MM.1S (cell line): ENCODE measurements around the gene PDYN.

Experiments used
- DNase-seq: peaks from one replicate; pipeline ENCODE4 v3.0.0-alpha.2; 2015
- H2AFZ ChIP-seq: fragments of 300-600 bp; sonication (generic); 2 replicates; pipeline ENCODE4 v1.6.0; 2016; ENCODE audit warnings: antibody characterized with exemption, low read length
- H3F3A ChIP-seq: fragments of 300-600 bp; sonication (generic); 2 replicates; pipeline ENCODE4 v1.6.1; 2016; ENCODE audit warnings: mild to moderate bottlenecking, antibody characterized with exemption, low read length, moderate library complexity, mixed read lengths; ENCODE audit not compliant: insufficient read depth
- H3K27ac ChIP-seq: fragments of 300-600 bp; sonication (generic); 2 replicates; pipeline ENCODE4 v1.5.1; 2016; ENCODE audit warnings: mild to moderate bottlenecking, low read length
- H3K27me3 ChIP-seq: fragments of 300-600 bp; sonication (generic); replicated peaks from 2 replicates; pipeline ENCODE4 v1.6.0; 2016; ENCODE audit warnings: low read length; ENCODE audit not compliant: insufficient read depth
- H3K36me3 ChIP-seq: fragments of 300-600 bp; sonication (generic); replicated peaks from 2 replicates; pipeline ENCODE4 v1.6.1; 2016; ENCODE audit warnings: mild to moderate bottlenecking, low read length, mixed read lengths; ENCODE audit not compliant: insufficient read depth
- H3K4me1 ChIP-seq: fragments of 300-600 bp; sonication (generic); 2 replicates; pipeline ENCODE4 v1.6.1; 2016; ENCODE audit warnings: low read length, mixed read lengths
- H3K4me2 ChIP-seq: fragments of 300-600 bp; sonication (generic); 2 replicates; pipeline ENCODE4 v1.6.0; 2016; ENCODE audit warnings: low read depth, low read length
- H3K4me3 ChIP-seq: fragments of 300-600 bp; sonication (generic); 2 replicates; pipeline ENCODE4 v1.5.1; 2016; ENCODE audit warnings: low read length, mixed read lengths
- H3K79me2 ChIP-seq: fragments of 300-600 bp; sonication (generic); 2 replicates; pipeline ENCODE4 v1.6.1; 2016; ENCODE audit warnings: mixed run types, low read length, mixed read lengths
- H3K9ac ChIP-seq: fragments of 300-600 bp; sonication (generic); 2 replicates; pipeline ENCODE4 v1.6.1; 2016; ENCODE audit warnings: low read length, mixed read lengths
- H3K9me2 ChIP-seq: fragments of 300-600 bp; sonication (generic); replicated peaks from 2 replicates; pipeline ENCODE4 v1.6.1; 2016; ENCODE audit warnings: mild to moderate bottlenecking, low read length, mixed read lengths; ENCODE audit not compliant: insufficient read depth
- H3K9me3 ChIP-seq: fragments of 300-600 bp; sonication (generic); replicated peaks from 2 replicates; pipeline ENCODE4 v1.6.1; 2016; ENCODE audit warnings: mild to moderate bottlenecking, low read length, mixed read lengths; ENCODE audit not compliant: insufficient read depth
- H4K20me1 ChIP-seq: fragments of 300-600 bp; sonication (generic); 2 replicates; pipeline ENCODE4 v1.6.1; 2016; ENCODE audit warnings: mild to moderate bottlenecking, low read length, moderate library complexity, mixed read lengths; ENCODE audit not compliant: insufficient read depth
- CTCF ChIP-seq: fragments of 300-600 bp; sonication (generic); IDR thresholded peaks from 2 replicates; pipeline ENCODE4 v1.5.1; 2016; ENCODE audit warnings: antibody characterized with exemption, low read length, mixed read lengths
- EZH2 ChIP-seq: fragments of 300-600 bp; sonication (generic); optimal IDR thresholded peaks from 2 replicates; pipeline ENCODE3; 2017; ENCODE audit warnings: low read depth, mild to moderate bottlenecking, antibody characterized with exemption, low read length, mixed read lengths
- EZH2phosphoT487 ChIP-seq: fragments of 300-600 bp; sonication (generic); IDR thresholded peaks from 2 replicates; pipeline ENCODE4 v1.6.1; 2018; ENCODE audit warnings: antibody characterized with exemption, low read length

Gene PDYN

GRCh38 chr20:1929460-1929859 lies 64.4 kb downstream of the PDYN start:
- no peaks in the 10 kb centered on the region for H3F3A ChIP-seq
- no peaks in the 10 kb centered on the region for H3K27me3 ChIP-seq
- H3K9me2 ChIP-seq = no peaks in the 10 kb centered on the region
- H3K4me1 ChIP-seq = no peaks in the 10 kb centered on the region
- H4K20me1 ChIP-seq = no peaks in the 10 kb centered on the region
- no peaks in the 10 kb centered on the region for H3K36me3 ChIP-seq
- H3K4me2 ChIP-seq = no peak overlapping the region
- DNase-seq = no peak
- no peak overlapping the region for H3K9ac ChIP-seq
- H3K79me2 ChIP-seq = no peaks in the 10 kb centered on the region
- H2AFZ ChIP-seq = no peak overlapping the region
- H3K4me3 ChIP-seq = no peak overlapping the region
- H3K9me3 ChIP-seq = no peaks in the 10 kb centered on the region
- H3K27ac ChIP-seq = no peak overlapping the region
- TF ChIP-seq CTCF (no peak), EZH2phosphoT487 (no peak), EZH2 (no peak)

- Histone ChIP-seq H3K4me3 (no peak overlapping the region), H3K9ac (no peak overlapping the region), H3K36me3 (no peaks in the 10 kb centered on the region), H3F3A (no peaks in the 10 kb centered on the region), H2AFZ (no peak overlapping the region), H4K20me1 (no peaks in the 10 kb centered on the region), H3K9me3 (no peaks in the 10 kb centered on the region), H3K4me2 (no peak overlapping the region), H3K27ac (no peak overlapping the region), H3K4me1 (no peaks in the 10 kb centered on the region), H3K9me2 (no peaks in the 10 kb centered on the region), H3K27me3 (no peaks in the 10 kb centered on the region), H3K79me2 (no peaks in the 10 kb centered on the region)
- no peak for DNase-seq
- TF ChIP-seq CTCF (no peak), EZH2phosphoT487 (no peak), EZH2 (no peak)
Observed at GRCh38 chr20:1928782-1929181, 65.1 kb downstream of the PDYN start.
